Measurements from ENCODE around the gene CPLANE2.

CPLANE2 gene

GRCh38 chr1:16237343-16237830, 404 bp upstream of the CPLANE2 start:
- Histone ChIP-seq H3K9me2 (replicated peaks; ENCODE audit: insufficient read depth, low read length) (no peaks in the 10 kb centered on the region), H3K4me2 (ENCODE audit: low read depth, low read length) (peak overlapping the region; percentile 66), H2AFZ (ENCODE audit: low read length) (peak overlapping the region; percentile 51), H3K79me2 (ENCODE audit: low read length) (no peaks in the 10 kb centered on the region), H3K4me3 (ENCODE audit: low read length) (peak overlapping the region; percentile 88), H3K36me3 (replicated peaks; ENCODE audit: insufficient read depth, low read length) (no peaks in the 10 kb centered on the region), H3K27ac (ENCODE audit: low read length) (peak overlapping the region; percentile 4; the same call in 1 of the 2 replicates), H3K27me3 (replicated peaks; ENCODE audit: insufficient read depth, low read length) (no peaks in the 10 kb centered on the region), H3K9ac (ENCODE audit: low read length) (peak overlapping the region; percentile 61; the same call in 1 of the 2 replicates), H3K9me3 (replicated peaks; ENCODE audit: insufficient read depth, low read length) (no peaks in the 10 kb centered on the region), H4K20me1 (ENCODE audit: insufficient read depth, low read length) (no peaks in the 10 kb centered on the region), H3F3A (ENCODE audit: insufficient read depth, low read length) (no peaks in the 10 kb centered on the region), H3K4me1 (ENCODE audit: low read length) (peaks cover 7% of the 10 kb centered on the region)
- TF ChIP-seq EZH2phosphoT487 (IDR thresholded peaks at IDR 0.05; ENCODE audit: low read length) (no peak), EZH2 (optimal IDR thresholded peaks at IDR 0.05; ENCODE audit: low read depth, low read length) (no peak)
- DNase-seq = no peak

GRCh38 chr1:16235944-16236510, 956 bp downstream of the CPLANE2 start:
- TF ChIP-seq EZH2 (optimal IDR thresholded peaks at IDR 0.05; ENCODE audit: low read depth, low read length) (no peak), CTCF (IDR thresholded peaks at IDR 0.05; ENCODE audit: low read length) (peak; percentile 48)
- Histone ChIP-seq H3K79me2 (ENCODE audit: low read length) (no peaks in the 10 kb centered on the region), H3K36me3 (replicated peaks; ENCODE audit: insufficient read depth, low read length) (no peaks in the 10 kb centered on the region), H3K27me3 (replicated peaks; ENCODE audit: insufficient read depth, low read length) (no peaks in the 10 kb centered on the region), H4K20me1 (ENCODE audit: insufficient read depth, low read length) (no peaks in the 10 kb centered on the region), H3K4me2 (ENCODE audit: low read depth, low read length) (peak overlapping the region; percentile 66), H3K27ac (ENCODE audit: low read length) (peak overlapping the region; percentile 33; the same call in 1 of the 2 replicates), H2AFZ (ENCODE audit: low read length) (peak overlapping the region; percentile 88), H3K9me3 (replicated peaks; ENCODE audit: insufficient read depth, low read length) (no peaks in the 10 kb centered on the region), H3K4me1 (ENCODE audit: low read length) (peaks cover 7% of the 10 kb centered on the region), H3K9ac (ENCODE audit: low read length) (peak overlapping the region; percentile 61; the same call in 1 of the 2 replicates), H3K4me3 (ENCODE audit: low read length) (peak overlapping the region; percentile 88), H3F3A (ENCODE audit: insufficient read depth, low read length) (no peaks in the 10 kb centered on the region), H3K9me2 (replicated peaks; ENCODE audit: insufficient read depth, low read length) (no peaks in the 10 kb centered on the region)
- DNase-seq = peak; percentile 78

- no peaks in the 10 kb centered on the region for H4K20me1 ChIP-seq (ENCODE audit: insufficient read depth, low read length)
- H3K4me1 ChIP-seq (ENCODE audit: low read length) = peaks cover 7% of the 10 kb centered on the region
- H2AFZ ChIP-seq (ENCODE audit: low read length) = no peak overlapping the region
- H3F3A ChIP-seq (ENCODE audit: insufficient read depth, low read length) = no peaks in the 10 kb centered on the region
- no peak overlapping the region for H3K27ac ChIP-seq (ENCODE audit: low read length)
- H3K9me3 ChIP-seq (replicated peaks; ENCODE audit: insufficient read depth, low read length) = no peaks in the 10 kb centered on the region
- TF ChIP-seq EZH2 (optimal IDR thresholded peaks at IDR 0.05; ENCODE audit: low read depth, low read length) = no peak
- TF ChIP-seq CTCF (IDR thresholded peaks at IDR 0.05; ENCODE audit: low read length) = no peak
- TF ChIP-seq EZH2phosphoT487 (IDR thresholded peaks at IDR 0.05; ENCODE audit: low read length) = no peak
- H3K4me3 ChIP-seq (ENCODE audit: low read length) = no peak overlapping the region
- H3K79me2 ChIP-seq (ENCODE audit: low read length) = no peaks in the 10 kb centered on the region
- no peak overlapping the region for H3K9ac ChIP-seq (ENCODE audit: low read length)
- no peaks in the 10 kb centered on the region for H3K27me3 ChIP-seq (replicated peaks; ENCODE audit: insufficient read depth, low read length)
- H3K4me2 ChIP-seq (ENCODE audit: low read depth, low read length) = no peak overlapping the region
- no peak for DNase-seq
- no peaks in the 10 kb centered on the region for H3K9me2 ChIP-seq (replicated peaks; ENCODE audit: insufficient read depth, low read length)
- no peaks in the 10 kb centered on the region for H3K36me3 ChIP-seq (replicated peaks; ENCODE audit: insufficient read depth, low read length)
Measured at GRCh38 chr1:16235347-16235746, 1.6 kb downstream of the CPLANE2 start.

GRCh38 chr1:16233431-16233830, 3.6 kb downstream of the CPLANE2 start:
- Histone ChIP-seq H3K79me2 (ENCODE audit: low read length) (no peaks in the 10 kb centered on the region), H3K9ac (ENCODE audit: low read length) (no peak overlapping the region), H3K4me3 (ENCODE audit: low read length) (no peak overlapping the region), H3K36me3 (replicated peaks; ENCODE audit: insufficient read depth, low read length) (no peaks in the 10 kb centered on the region), H2AFZ (ENCODE audit: low read length) (no peak overlapping the region), H4K20me1 (ENCODE audit: insufficient read depth, low read length) (no peaks in the 10 kb centered on the region), H3K4me1 (ENCODE audit: low read length) (peaks cover 7% of the 10 kb centered on the region), H3K27ac (ENCODE audit: low read length) (no peak overlapping the region), H3K27me3 (replicated peaks; ENCODE audit: insufficient read depth, low read length) (no peaks in the 10 kb centered on the region), H3K4me2 (ENCODE audit: low read depth, low read length) (no peak overlapping the region), H3F3A (ENCODE audit: insufficient read depth, low read length) (no peaks in the 10 kb centered on the region), H3K9me2 (replicated peaks; ENCODE audit: insufficient read depth, low read length) (no peaks in the 10 kb centered on the region), H3K9me3 (replicated peaks; ENCODE audit: insufficient read depth, low read length) (no peaks in the 10 kb centered on the region)
- DNase-seq = no peak
- no peak for TF ChIP-seq EZH2phosphoT487 (IDR thresholded peaks at IDR 0.05; ENCODE audit: low read length)
- no peak for TF ChIP-seq EZH2 (optimal IDR thresholded peaks at IDR 0.05; ENCODE audit: low read depth, low read length)
- TF ChIP-seq CTCF (IDR thresholded peaks at IDR 0.05; ENCODE audit: low read length) = no peak

Data from MM.1S (cell line).